SK-N-SH treated with all-trans-retinoic acid at 6 μM for 48 hours (cell line): ENCODE measurements around the gene FOSL2.
A peak's percentile ranks its signal among the peaks of the same experiment; 100 is the strongest.

Experiments
- ARNTL ChIP-seq: fragments of 450-650 bp; formaldehyde crosslinking; IDR thresholded peaks from 2 replicates; pipeline ENCODE4 v1.5.0; 2020; ENCODE audit warnings: low read depth, mild to moderate bottlenecking, moderate library complexity, borderline replicate concordance
- CSDC2 ChIP-seq: fragments of 250-450 bp; sonication (Bioruptor Pico); IDR thresholded peaks from 2 replicates; pipeline ENCODE4 v1.5.0; 2020; ENCODE audit warnings: mild to moderate bottlenecking, moderate library complexity
- ESRRG ChIP-seq: fragments of 250-450 bp; sonication (Bioruptor Pico); IDR thresholded peaks from 2 replicates; pipeline ENCODE4 v1.6.1; 2021; ENCODE audit warnings: mild to moderate bottlenecking
- GLIS3 ChIP-seq: fragments of 250-450 bp; sonication (Bioruptor Pico); IDR thresholded peaks from 2 replicates; pipeline ENCODE4 v1.5.0; 2020; ENCODE audit warnings: mild to moderate bottlenecking, moderate library complexity
- OSR1 ChIP-seq: fragments of 250-450 bp; sonication (Bioruptor Pico); IDR thresholded peaks from 2 replicates; pipeline ENCODE4 v1.8.0; 2022; ENCODE audit warnings: moderate library complexity, mild to moderate bottlenecking, inconsistent platforms
- PATZ1 ChIP-seq: fragments of 250-450 bp; sonication (Bioruptor Pico); IDR thresholded peaks from 2 replicates; pipeline ENCODE4 v1.8.0; 2020; ENCODE audit warnings: mild to moderate bottlenecking, moderate library complexity, borderline replicate concordance
- TCF4 ChIP-seq: fragments of 250-450 bp; sonication (Bioruptor Pico); IDR thresholded peaks from 2 replicates; pipeline ENCODE4 v1.8.0; 2021; ENCODE audit warnings: mild to moderate bottlenecking, moderate library complexity, borderline replicate concordance
- ZFP30 ChIP-seq: fragments of 450-650 bp; formaldehyde crosslinking; IDR thresholded peaks from 2 replicates; pipeline ENCODE4 v1.5.0; 2022; ENCODE audit warnings: mild to moderate bottlenecking, moderate library complexity

GRCh38 chr2:28394331-28394877, 1.7 kb downstream of the FOSL2 start:
- TF ChIP-seq OSR1 (CRISPR knock-in tag) (no peak), ARNTL (CRISPR knock-in tag) (no peak), ZFP30 (CRISPR knock-in tag) (no peak), ESRRG (CRISPR knock-in tag) (no peak), CSDC2 (no peak), PATZ1 (CRISPR knock-in tag) (peak; percentile 50; the same call in 1 of the 2 replicates), TCF4 (no peak), GLIS3 (CRISPR knock-in tag) (no peak)
